Endodermal cell (in vitro differentiated cells): ENCODE data around the gene KRT9. TPM values are rescaled to one million over a fixed set of nuclear protein-coding genes. Genes with fewer than 3 reads are reported as not detected.
"Not testable (repeated sequence)": the region's sequence is repeated elsewhere in the genome, so short reads cannot be mapped to it uniquely, and the experiment has no call there.

Experiments used
- DNase-seq: peaks from one replicate; pipeline ENCODE4 v3.0.0-alpha.2; 2017
- H3K27ac ChIP-seq: 2 replicates; pipeline ENCODE4 v1.5.1; 2013; ENCODE audit warnings: mild to moderate bottlenecking, low read depth, low read length, moderate library complexity
- H3K27me3 ChIP-seq: 2 replicates; pipeline ENCODE4 v1.6.1; 2013; ENCODE audit warnings: mild to moderate bottlenecking, low read length, moderate library complexity; ENCODE audit not compliant: insufficient read depth, control insufficient read depth, poor library complexity, severe bottlenecking
- H3K36me3 ChIP-seq: 2 replicates; pipeline ENCODE4 v1.7.0; 2013; ENCODE audit warnings: mild to moderate bottlenecking, low read length, moderate library complexity; ENCODE audit not compliant: control insufficient read depth, insufficient read depth
- H3K4me1 ChIP-seq: one replicate; pipeline ENCODE4 v1.7.0; 2013; ENCODE audit warnings: low read length; ENCODE audit not compliant: control insufficient read depth, insufficient read depth
- H3K4me3 ChIP-seq: 2 replicates; pipeline ENCODE4 v1.5.1; 2013; ENCODE audit warnings: mild to moderate bottlenecking, low read length, moderate library complexity
- H3K9ac ChIP-seq: 2 replicates; pipeline ENCODE4 v1.6.1; 2013; ENCODE audit warnings: mild to moderate bottlenecking, low read length, moderate library complexity; ENCODE audit not compliant: poor library complexity, severe bottlenecking; ENCODE audit errors: extremely low read depth
- H3K9me3 ChIP-seq: 2 replicates; pipeline ENCODE4 v1.6.1; 2013; ENCODE audit warnings: mild to moderate bottlenecking, low read length, moderate library complexity; ENCODE audit not compliant: control insufficient read depth
- H3K27ac Mint-ChIP-seq: 2 replicates; pipeline ENCODE4 v1.8.0; 2020; ENCODE audit warnings: mixed read lengths
- H3K27me3 Mint-ChIP-seq: 2 replicates; pipeline ENCODE4 v1.8.0; 2021; ENCODE audit warnings: mild to moderate bottlenecking, mixed read lengths; ENCODE audit not compliant: insufficient read depth
- H3K36me3 Mint-ChIP-seq: 2 replicates; pipeline ENCODE4 v1.8.0; 2020; ENCODE audit warnings: low read depth, mixed read lengths
- H3K4me1 Mint-ChIP-seq: 2 replicates; pipeline ENCODE4 v1.8.0; 2020; ENCODE audit warnings: mixed read lengths
- H3K4me3 Mint-ChIP-seq: 2 replicates; pipeline ENCODE4 v1.8.0; 2020; ENCODE audit warnings: mild to moderate bottlenecking, moderate library complexity, mixed read lengths
- H3K9me3 Mint-ChIP-seq: 2 replicates; pipeline ENCODE4 v1.8.0; 2020; ENCODE audit warnings: mild to moderate bottlenecking, mixed read lengths
- WGBS, 2 experiments: methylation state at CpG; one replicate each; pipeline versions ENCODE4 v1.1.5 to v1.1.7; 2013; ENCODE audit warnings: missing lambda C conversion rate in 2 of 2, mixed read lengths in 1 of 2; ENCODE audit not compliant: insufficient coverage in 1 of 2, insufficient read length in 1 of 2; 5-methylcytosine and 5-hydroxymethylcytosine counted together
- total RNA-seq, 2 donors: library from RNA; stranded (reverse); fragmentation: NEBNext Ultra II Directional in 1 of 2; extraction: Animal tissue kit (Norgen Biotek cat#: 25700) in 1 of 2; gene quantifications; 2 replicates in 1 of 2; 3 replicates in 1 of 2; pipeline ENCODE4 v1.2.1, GENCODE V29; 2021
- TF ChIP-seq, protein P1 (sequence below): fragments of 200-600 bp; sonication (generic); conservative IDR thresholded peaks from 2 replicates; pipeline ENCODE4 v1.5.0; 2021; ENCODE audit warnings: antibody characterized with exemption, mild to moderate bottlenecking

KRT9 gene
- total RNA-seq, 2 donors from 2014 or later, result not detected

GRCh38 chr17:41578971-41579370 lies 7.1 kb upstream of the KRT9 start:
- H3K27me3 Mint-ChIP-seq, result peaks cover 38% of the 10 kb centered on the region
- H3K4me3 Mint-ChIP-seq, result no peak overlapping the region
- TF ChIP-seq, protein P1, sequence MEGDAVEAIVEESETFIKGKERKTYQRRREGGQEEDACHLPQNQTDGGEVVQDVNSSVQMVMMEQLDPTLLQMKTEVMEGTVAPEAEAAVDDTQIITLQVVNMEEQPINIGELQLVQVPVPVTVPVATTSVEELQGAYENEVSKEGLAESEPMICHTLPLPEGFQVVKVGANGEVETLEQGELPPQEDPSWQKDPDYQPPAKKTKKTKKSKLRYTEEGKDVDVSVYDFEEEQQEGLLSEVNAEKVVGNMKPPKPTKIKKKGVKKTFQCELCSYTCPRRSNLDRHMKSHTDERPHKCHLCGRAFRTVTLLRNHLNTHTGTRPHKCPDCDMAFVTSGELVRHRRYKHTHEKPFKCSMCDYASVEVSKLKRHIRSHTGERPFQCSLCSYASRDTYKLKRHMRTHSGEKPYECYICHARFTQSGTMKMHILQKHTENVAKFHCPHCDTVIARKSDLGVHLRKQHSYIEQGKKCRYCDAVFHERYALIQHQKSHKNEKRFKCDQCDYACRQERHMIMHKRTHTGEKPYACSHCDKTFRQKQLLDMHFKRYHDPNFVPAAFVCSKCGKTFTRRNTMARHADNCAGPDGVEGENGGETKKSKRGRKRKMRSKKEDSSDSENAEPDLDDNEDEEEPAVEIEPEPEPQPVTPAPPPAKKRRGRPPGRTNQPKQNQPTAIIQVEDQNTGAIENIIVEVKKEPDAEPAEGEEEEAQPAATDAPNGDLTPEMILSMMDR, result no peak
- WGBS, 2 experiments, result 84 to 100% methylated on average over 1 to 5 of the region's 5 CpGs
- Histone ChIP-seq H3K36me3 (no peaks in the 10 kb centered on the region), H3K4me3 (no peak overlapping the region), H3K9ac (no peak overlapping the region), H3K27me3 (no peaks in the 10 kb centered on the region), H3K4me1 (peaks cover 4% of the 10 kb centered on the region), H3K27ac (no peak overlapping the region), H3K9me3 (no peaks in the 10 kb centered on the region)
- H3K27ac Mint-ChIP-seq, result no peak overlapping the region
- no peaks in the 10 kb centered on the region for H3K36me3 Mint-ChIP-seq
- H3K4me1 Mint-ChIP-seq, result peaks cover 12% of the 10 kb centered on the region
- no peaks in the 10 kb centered on the region for H3K9me3 Mint-ChIP-seq
- no peak for DNase-seq

GRCh38 chr17:41578538-41578937 lies 6.7 kb upstream of the KRT9 start:
- no peaks in the 10 kb centered on the region for H3K36me3 ChIP-seq
- DNase-seq, result no peak
- peaks cover 4% of the 10 kb centered on the region for H3K4me1 ChIP-seq
- H3K9ac ChIP-seq, result no peak overlapping the region
- no peak overlapping the region for H3K4me3 Mint-ChIP-seq
- no peak overlapping the region for H3K27ac ChIP-seq
- peaks cover 12% of the 10 kb centered on the region for H3K4me1 Mint-ChIP-seq
- WGBS, 2 experiments, result no CpG with 5 or more reads among the region's 1 CpG
- H3K9me3 ChIP-seq, result no peaks in the 10 kb centered on the region
- H3K9me3 Mint-ChIP-seq, result no peaks in the 10 kb centered on the region
- no peak overlapping the region for H3K4me3 ChIP-seq
- no peaks in the 10 kb centered on the region for H3K36me3 Mint-ChIP-seq
- H3K27ac Mint-ChIP-seq, result no peak overlapping the region
- no peaks in the 10 kb centered on the region for H3K27me3 ChIP-seq
- H3K27me3 Mint-ChIP-seq, result peaks cover 40% of the 10 kb centered on the region
- TF ChIP-seq, protein P1, result no peak

DNA sequence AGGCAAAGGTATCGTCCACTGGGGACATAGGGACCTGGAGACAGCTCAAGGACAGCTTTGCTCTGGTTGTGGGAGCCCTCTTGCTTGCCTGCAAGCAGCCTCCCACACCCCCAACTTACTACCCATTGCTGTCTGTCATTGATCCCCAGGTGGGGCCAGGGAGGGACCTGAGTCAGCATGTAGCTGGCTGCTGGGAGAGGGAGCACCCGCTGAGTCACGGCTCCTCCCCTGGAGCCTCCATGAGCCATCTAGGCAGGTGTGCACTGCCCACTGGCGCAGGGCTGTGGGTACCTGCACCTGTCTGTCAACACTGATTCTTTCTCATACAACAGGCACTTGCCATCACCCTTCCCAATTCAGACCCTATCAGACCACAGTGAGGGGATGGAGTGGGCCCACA lies 4.9 kb upstream of the KRT9 start:
- not testable (repeated sequence) for H3K4me3 Mint-ChIP-seq, H3K4me3 ChIP-seq, H3K9me3 ChIP-seq, H3K36me3 ChIP-seq, H3K27ac ChIP-seq, H3K27ac Mint-ChIP-seq, H3K4me1 ChIP-seq, H3K9me3 Mint-ChIP-seq, H3K36me3 Mint-ChIP-seq, H3K4me1 Mint-ChIP-seq, DNase-seq, H3K27me3 ChIP-seq, H3K9ac ChIP-seq
- WGBS, 2 experiments, result 85% methylated on average over 4 of the region's 4 CpGs; no CpG with 5 or more reads in 1 of the 2 experiments
- peaks cover 44% of the 10 kb centered on the region for H3K27me3 Mint-ChIP-seq

GRCh38 chr17:41575336-41575735 lies 3.5 kb upstream of the KRT9 start:
- H3K36me3 Mint-ChIP-seq, result no peaks in the 10 kb centered on the region
- no peaks in the 10 kb centered on the region for H3K9me3 Mint-ChIP-seq
- Histone ChIP-seq H3K4me3 (no peak overlapping the region), H3K27me3 (no peaks in the 10 kb centered on the region), H3K4me1 (peaks cover 4% of the 10 kb centered on the region), H3K9ac (no peak overlapping the region), H3K9me3 (no peaks in the 10 kb centered on the region), H3K27ac (no peak overlapping the region), H3K36me3 (no peaks in the 10 kb centered on the region)
- no peak for DNase-seq
- TF ChIP-seq, protein P1, result no peak
- peaks cover 7% of the 10 kb centered on the region for H3K4me1 Mint-ChIP-seq
- no peak overlapping the region for H3K4me3 Mint-ChIP-seq
- H3K27ac Mint-ChIP-seq, result no peak overlapping the region
- WGBS, 2 experiments, result 50 to 76% methylated on average over 1 to 3 of the region's 3 CpGs
- peaks cover 47% of the 10 kb centered on the region for H3K27me3 Mint-ChIP-seq
